ENCODE results near the gene PARN.

PARN gene

GRCh38 chr16:14495213-14496046 is 134.6 kb downstream of the PARN start:
- TF ChIP-seq CTCF (IDR thresholded peaks at IDR 0.05): no peak
- peaks cover 12% of the 10 kb centered on the region for H3K79me2 ChIP-seq
- no peak overlapping the region for H3K4me2 ChIP-seq (ENCODE audit: low read length)
- H3K9ac ChIP-seq: no peak overlapping the region
- H3K27me3 ChIP-seq (ENCODE audit: control insufficient read depth, insufficient read depth, low read length): no peaks in the 10 kb centered on the region
- H3K4me3 ChIP-seq (ENCODE audit: low read depth, low read length): no peak overlapping the region
- H3K36me3 ChIP-seq (ENCODE audit: control insufficient read depth, insufficient read depth, low read length): no peaks in the 10 kb centered on the region
- H2AFZ ChIP-seq: no peak overlapping the region
- no peak overlapping the region for H3K27ac ChIP-seq
- peaks cover 36% of the 10 kb centered on the region for H3K4me1 ChIP-seq
- H3K9me3 ChIP-seq (ENCODE audit: control insufficient read depth, low read length): no peaks in the 10 kb centered on the region

- Histone ChIP-seq H3K9ac (no peak overlapping the region), H3K27ac (no peak overlapping the region), H3K4me1 (peaks cover 36% of the 10 kb centered on the region), H3K4me2 (ENCODE audit: low read length) (no peak overlapping the region), H3K9me3 (ENCODE audit: control insufficient read depth, low read length) (no peaks in the 10 kb centered on the region), H2AFZ (no peak overlapping the region), H3K79me2 (peaks cover 12% of the 10 kb centered on the region), H3K27me3 (ENCODE audit: control insufficient read depth, insufficient read depth, low read length) (no peaks in the 10 kb centered on the region), H3K36me3 (ENCODE audit: control insufficient read depth, insufficient read depth, low read length) (no peaks in the 10 kb centered on the region), H3K4me3 (ENCODE audit: low read depth, low read length) (no peak overlapping the region)
- no peak for TF ChIP-seq CTCF (IDR thresholded peaks at IDR 0.05)
These were observed 135.6 kb downstream of the PARN start for GRCh38 chr16:14494396-14494966.

- no peak for TF ChIP-seq CTCF (IDR thresholded peaks at IDR 0.05)
- Histone ChIP-seq H3K27me3 (ENCODE audit: control insufficient read depth, insufficient read depth, low read length) (no peaks in the 10 kb centered on the region), H3K9ac (no peak overlapping the region), H3K9me3 (ENCODE audit: control insufficient read depth, low read length) (no peaks in the 10 kb centered on the region), H3K4me2 (ENCODE audit: low read length) (no peak overlapping the region), H2AFZ (no peak overlapping the region), H3K4me1 (peaks cover 32% of the 10 kb centered on the region), H3K27ac (no peak overlapping the region), H3K79me2 (peaks cover 9% of the 10 kb centered on the region), H3K4me3 (ENCODE audit: low read depth, low read length) (no peak overlapping the region), H3K36me3 (ENCODE audit: control insufficient read depth, insufficient read depth, low read length) (no peaks in the 10 kb centered on the region)
These were observed 136.3 kb downstream of the PARN start for GRCh38 chr16:14493791-14494190.

- no peak for TF ChIP-seq CTCF (IDR thresholded peaks at IDR 0.05)
- H3K36me3 ChIP-seq (ENCODE audit: control insufficient read depth, insufficient read depth, low read length): no peaks in the 10 kb centered on the region
- H3K27me3 ChIP-seq (ENCODE audit: control insufficient read depth, insufficient read depth, low read length): no peaks in the 10 kb centered on the region
- no peak overlapping the region for H3K4me2 ChIP-seq (ENCODE audit: low read length)
- peak overlapping the region; percentile 62 for H3K27ac ChIP-seq
- peaks cover 31% of the 10 kb centered on the region for H3K4me1 ChIP-seq
- peaks cover 2% of the 10 kb centered on the region for H3K79me2 ChIP-seq
- no peak overlapping the region for H3K4me3 ChIP-seq (ENCODE audit: low read depth, low read length)
- H3K9me3 ChIP-seq (ENCODE audit: control insufficient read depth, low read length): no peaks in the 10 kb centered on the region
- H3K9ac ChIP-seq: no peak overlapping the region
- H2AFZ ChIP-seq: peak overlapping the region; percentile 18
These were observed 137.4 kb downstream of the PARN start for GRCh38 chr16:14492614-14493013.

All from parathyroid adenoma (tissue), 2 donors.